A549 (cell line): ENCODE results near the gene EIF3L.

ENCODE experiments used
- CTCF ChIP-seq: fragments of >200 bp; sonication (Bioruptor Twin); formaldehyde crosslinking; IDR thresholded peaks from 3 replicates; pipeline ENCODE4 v1.5.1; 2016
- ELK1 ChIP-seq: fragments of 150-350 bp; IDR thresholded peaks from 2 replicates; pipeline ENCODE4 v1.6.1; 2014; ENCODE audit warnings: low read depth, mild to moderate bottlenecking, low read length
- MAFK ChIP-seq: fragments of 450-650 bp; IDR thresholded peaks from 2 replicates; pipeline ENCODE4 v1.6.1; 2014; ENCODE audit not compliant: partially characterized antibody
- MAX ChIP-seq: IDR thresholded peaks from 2 replicates; pipeline ENCODE4 v1.6.1; 2012
- PHF8 ChIP-seq: fragments of 200-600 bp; sonication (generic); IDR thresholded peaks from 2 replicates; pipeline ENCODE4 v1.6.1; 2016; ENCODE audit warnings: low read depth, mild to moderate bottlenecking, antibody characterized with exemption, moderate library complexity, borderline replicate concordance
- REST ChIP-seq: fragments of 200-600 bp; sonication (generic); IDR thresholded peaks from 2 replicates; pipeline ENCODE4 v1.6.1; 2016; ENCODE audit warnings: antibody characterized with exemption, mild to moderate bottlenecking, moderate library complexity
- TP53 ChIP-seq: fragments of 250-450 bp; sonication (Bioruptor Pico); IDR thresholded peaks from 2 replicates; pipeline ENCODE4 v1.5.0; 2021; ENCODE audit warnings: mild to moderate bottlenecking, moderate library complexity

GRCh38 chr22:37806409-37807333 lies 42.5 kb upstream of the EIF3L start:
- TF ChIP-seq ELK1 (no peak), MAFK (no peak), CTCF (no peak), TP53 (no peak), PHF8 (no peak), MAX (no peak), REST (no peak)
